HG02973 (cell line): ENCODE results near the gene ATP1B1.
"Not testable (repeated sequence)": the region's sequence is repeated elsewhere in the genome, so short reads cannot be mapped to it uniquely, and the experiment has no call there.

Experiments
- ATAC-seq: cut with Tn5 transposase; IDR thresholded peaks from one replicate; pipeline ENCODE4 v1.9.1; 2021; ENCODE audit warnings: moderate library complexity; ENCODE audit not compliant: unreplicated experiment

Gene ATP1B1

DNA sequence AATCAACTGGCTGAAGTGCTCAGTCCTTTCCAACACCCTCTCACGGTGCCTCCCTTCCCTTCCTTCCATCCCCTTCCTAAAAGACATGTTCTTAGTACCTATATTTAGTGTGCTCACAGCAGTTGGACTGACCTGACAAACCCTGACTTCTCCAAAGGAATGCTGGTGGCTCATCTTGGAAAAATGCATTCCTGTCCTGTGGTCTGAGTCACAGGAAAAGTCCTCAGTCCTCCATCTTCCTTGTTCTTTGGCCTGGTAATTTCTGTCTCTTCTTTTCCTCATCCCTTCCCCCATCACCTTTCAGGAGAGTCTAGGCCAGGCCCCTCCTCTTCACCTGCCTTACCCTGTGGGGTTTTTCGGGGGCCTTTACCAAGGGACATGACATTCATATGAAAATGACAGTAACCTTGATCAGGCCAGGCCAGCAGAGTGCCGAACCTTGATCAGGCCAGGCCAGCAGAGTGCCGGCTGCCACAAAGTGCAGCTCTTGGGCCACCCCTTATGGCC, 7.2 kb downstream of the ATP1B1 start:
- no peak for ATAC-seq

DNA sequence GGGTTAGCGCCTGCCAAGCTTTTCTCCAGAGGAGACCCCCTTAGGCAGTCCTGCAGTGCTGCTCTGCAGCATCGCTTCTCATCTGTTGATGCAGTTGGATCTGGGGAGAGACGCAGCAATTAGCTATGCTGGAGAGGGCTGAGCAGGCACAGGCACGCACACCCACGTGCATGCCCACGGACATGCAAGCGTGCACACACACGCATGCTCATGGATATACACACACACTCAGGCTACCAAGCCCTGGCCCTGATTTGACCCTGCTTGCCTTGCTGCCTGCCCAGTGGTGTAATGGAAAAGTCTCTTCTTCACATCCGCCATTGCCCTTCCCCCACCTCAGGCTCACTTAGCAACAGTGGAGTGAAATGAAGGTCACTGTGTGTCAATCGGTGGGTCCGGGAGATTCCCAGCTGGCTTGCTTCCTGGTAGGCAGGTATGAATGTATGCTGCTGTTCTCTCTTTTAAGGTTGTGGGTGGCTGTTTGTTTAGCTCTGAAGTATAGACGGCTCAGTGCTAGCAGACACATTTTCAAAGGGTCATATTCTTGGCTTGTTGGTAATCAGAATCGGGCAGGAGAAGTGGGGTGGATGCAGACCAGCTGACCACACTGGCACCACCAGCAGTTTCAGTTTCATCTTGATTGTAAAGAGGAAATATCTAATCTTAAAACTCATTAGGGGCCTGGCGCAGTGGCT, 9.5 kb downstream of the ATP1B1 start:
- peak; percentile 64 for ATAC-seq

DNA sequence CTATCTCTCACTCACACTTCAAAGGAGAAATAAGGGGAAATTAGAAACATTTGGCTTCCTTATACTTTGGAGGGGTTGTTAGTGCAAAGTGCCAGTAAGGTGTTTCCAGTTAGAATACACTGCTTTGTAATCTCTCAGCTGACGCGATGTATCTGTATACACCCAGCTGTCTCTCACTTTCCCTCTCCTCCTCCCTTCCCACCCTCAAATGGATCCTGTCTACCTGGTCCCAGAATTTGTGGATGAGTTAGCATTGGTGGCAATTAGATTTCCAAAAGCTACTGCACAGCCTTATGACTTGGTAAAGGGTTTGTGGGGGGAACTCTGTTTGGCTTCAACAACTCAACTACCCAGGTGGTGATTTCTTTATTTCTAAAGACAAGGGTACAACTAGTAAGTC, 10.5 kb downstream of the ATP1B1 start:
- no peak for ATAC-seq

DNA sequence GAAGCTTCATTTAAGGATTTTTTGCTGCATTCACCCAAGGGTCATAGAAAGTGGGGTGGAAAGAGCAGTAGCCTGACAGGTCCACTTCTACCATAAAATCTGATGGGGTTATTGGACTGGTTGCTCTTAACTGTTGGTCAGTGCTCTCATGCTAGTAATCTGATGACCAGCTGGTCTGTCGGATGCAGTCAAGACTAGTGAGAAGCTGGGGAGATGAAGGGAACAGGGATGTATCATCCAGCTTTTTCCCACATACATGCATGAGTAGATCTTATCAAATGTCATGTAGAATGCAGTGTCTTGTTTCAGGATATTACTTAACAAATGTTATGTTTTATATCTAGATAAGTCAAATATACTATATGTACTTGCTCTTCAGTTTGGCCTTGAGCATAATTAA, 11.1 kb downstream of the ATP1B1 start:
- no peak for ATAC-seq

DNA sequence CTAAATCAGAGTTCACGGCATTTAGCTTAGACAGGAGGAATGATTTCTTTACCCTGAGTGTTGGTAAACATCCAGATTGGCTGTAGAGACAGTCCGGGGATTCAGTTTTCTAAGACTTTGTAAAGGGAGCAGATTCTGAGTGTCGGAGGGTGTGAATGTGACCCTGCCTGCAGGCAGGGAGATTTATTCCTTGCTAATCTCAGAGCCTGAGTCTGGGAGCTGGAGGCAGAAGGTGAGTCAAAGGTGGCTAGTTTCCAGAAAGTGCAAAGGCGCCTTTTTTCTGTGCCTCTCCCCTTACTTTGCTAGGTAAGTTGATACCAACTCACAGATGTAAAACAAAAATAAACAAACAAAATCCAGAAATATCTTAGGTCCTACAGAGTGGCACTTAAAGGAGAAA, 11.7 kb downstream of the ATP1B1 start:
- ATAC-seq: no peak

DNA sequence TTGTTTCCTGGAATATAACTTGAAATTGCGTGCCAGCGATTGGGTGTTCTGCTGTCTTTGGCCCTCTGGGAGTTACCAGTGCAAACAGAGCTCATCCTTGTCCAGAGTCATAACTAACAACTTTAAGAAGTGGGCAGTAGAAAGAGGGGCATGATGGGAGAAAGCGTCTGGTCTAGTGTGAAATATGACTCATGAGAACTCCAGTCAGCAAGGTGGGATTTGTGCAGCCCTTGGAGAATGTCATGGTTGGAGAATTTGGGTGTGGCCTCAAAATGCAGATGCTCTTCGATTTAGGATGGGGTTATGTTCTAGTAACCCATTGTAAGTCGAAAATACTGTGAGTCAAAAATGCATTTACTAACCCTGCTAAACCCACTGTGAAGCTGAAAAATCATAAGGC, 12.9 kb downstream of the ATP1B1 start:
- no peak for ATAC-seq

DNA sequence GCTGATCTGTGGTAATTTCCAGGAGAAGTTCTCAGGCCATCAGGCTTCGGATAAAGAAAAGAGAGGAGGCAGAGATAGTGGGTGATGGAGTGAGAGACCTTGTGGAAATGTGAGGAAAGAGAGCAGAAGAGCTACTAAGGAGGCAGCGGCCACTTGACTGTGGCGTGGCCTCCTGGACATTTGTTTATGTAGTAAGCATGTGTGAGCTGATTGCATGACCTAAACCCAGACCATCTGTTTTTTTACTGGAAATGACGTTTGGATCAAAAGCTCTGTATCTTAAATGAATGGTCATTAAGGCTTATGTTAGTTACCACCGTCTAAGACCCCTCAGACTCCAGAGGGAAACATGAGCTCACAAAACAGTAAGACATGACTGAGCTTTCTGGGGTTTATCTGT, 13.6 kb downstream of the ATP1B1 start:
- ATAC-seq: no peak

DNA sequence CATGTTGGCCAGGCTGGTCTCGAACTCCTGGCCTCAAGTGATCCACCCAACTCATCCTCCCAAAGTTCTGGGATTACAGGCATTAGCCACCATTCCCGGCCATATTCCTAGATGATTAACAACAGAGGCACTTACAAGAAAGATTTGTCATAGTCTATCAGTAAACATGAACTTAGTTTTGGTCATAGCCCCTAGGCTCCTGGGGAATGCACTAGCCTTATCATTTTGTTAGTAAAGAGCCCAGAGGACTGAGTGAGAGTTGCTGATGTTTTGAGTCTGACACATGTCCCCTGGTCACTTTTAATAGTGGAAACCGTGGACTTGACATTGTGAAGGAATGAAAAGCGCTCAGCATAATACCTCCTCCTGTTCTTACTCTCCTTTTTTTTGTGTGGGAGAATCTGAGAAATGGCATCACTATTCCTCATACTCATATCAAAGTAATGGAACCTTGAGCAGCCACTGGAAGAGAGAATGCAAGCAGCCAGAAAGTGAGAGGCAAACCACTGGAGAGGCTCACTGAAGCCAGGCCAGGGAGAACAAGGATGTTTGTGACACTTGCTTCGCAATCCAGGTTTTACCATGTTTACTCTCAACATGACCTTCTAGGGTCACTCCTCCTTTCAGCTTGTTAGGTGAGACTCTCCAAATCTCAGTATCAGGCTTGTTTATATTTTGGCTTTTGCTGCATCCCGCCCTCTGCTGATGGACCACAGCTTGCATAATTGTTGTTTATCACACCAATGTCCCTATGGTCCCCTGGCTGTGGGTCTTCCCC, 14.8 kb downstream of the ATP1B1 start:
- no peak for ATAC-seq

DNA sequence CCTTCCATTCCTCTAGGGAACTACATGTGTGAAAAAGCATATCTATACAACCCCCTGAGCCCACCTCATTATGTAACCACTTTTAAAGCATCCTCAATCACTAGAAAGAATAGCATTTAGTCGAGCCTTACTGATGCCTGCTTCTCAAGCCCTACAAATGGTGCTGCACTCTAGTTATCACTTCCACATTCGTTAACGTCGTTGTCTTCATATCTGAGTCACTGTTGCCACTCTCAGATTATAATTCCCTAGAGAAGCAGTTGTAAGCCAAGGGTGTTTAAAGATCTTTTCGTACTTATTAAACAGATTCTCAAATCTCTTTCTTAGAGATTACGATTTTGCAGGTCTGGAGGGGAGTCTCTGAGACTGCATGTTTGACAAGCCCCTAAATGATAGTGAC, 16.5 kb downstream of the ATP1B1 start:
- ATAC-seq: no peak

DNA sequence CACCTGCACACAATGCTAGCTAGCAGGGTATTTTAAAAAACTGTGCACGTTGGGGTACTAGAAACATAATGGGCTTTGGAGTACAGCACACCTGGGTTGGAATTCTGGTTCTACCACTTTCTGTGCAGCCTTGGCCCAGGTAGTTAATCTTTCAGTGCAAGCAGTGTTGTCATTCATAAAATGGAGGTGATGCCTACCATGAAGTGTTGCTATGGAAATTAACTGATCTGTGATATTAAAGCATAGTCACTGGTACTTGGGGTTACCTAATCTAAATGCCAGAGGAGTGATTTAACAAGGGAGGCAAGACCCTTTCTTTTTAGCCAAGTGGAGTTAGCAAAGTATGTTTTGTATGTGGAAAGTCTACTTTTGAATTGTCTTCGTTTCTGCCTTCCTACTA, 18.0 kb downstream of the ATP1B1 start:
- ATAC-seq: no peak

DNA sequence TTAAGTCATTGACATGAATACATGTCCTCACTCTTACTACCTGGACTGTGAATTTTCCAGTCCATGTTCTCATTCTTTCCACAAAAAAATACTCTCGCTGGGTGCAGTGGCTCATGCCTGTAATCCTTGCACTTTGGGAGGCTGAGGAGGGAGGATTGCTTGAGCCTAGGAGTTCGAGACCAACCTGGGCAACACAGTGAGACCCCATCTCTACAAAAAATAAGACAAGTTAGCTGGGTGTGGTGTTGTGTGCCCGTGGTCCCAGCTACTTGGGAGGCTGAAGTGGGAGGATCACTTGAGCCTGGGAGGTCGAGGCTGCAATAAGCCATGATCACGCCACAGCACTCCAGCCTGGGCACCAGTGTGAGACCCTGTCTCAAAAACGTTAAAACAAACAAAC, 19.1 kb downstream of the ATP1B1 start:
- not testable (repeated sequence) for ATAC-seq

DNA sequence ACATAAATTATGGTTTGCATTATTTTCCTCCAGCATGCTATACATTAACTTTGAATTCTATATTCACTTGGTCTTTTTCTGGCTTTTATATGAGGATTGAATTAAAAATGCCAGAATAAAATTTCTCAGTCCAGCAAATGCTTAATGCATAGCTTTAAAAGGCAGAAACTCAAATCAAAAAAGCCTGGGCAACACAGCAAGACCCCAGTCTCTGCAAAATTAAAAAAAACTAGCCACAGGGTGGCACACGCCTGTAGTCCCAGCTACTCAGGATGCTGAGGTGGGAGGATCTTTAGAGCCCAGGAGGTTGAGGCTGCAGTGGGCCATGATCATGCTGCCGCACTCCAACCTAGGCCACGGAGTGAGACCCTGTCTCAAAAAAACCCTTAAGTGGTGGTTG, 19.8 kb downstream of the ATP1B1 start:
- no peak for ATAC-seq

DNA sequence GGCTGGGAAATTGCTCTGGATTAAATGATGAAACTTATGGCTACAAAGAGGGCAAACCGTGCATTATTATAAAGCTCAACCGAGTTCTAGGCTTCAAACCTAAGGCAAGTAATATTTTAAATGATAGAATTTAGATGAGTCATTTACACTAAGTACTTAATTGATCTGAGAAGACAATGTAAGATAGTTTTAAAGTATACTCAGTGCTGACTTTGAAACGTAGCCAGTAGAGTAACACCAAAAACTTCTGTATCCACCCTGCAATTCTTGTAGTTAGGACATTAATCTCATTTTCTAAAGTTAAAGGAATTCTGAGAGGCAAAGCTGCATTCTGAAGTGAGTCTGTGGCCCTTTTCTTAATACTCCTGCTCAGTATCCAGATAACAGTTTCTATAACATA, 20.8 kb downstream of the ATP1B1 start:
- no peak for ATAC-seq

DNA sequence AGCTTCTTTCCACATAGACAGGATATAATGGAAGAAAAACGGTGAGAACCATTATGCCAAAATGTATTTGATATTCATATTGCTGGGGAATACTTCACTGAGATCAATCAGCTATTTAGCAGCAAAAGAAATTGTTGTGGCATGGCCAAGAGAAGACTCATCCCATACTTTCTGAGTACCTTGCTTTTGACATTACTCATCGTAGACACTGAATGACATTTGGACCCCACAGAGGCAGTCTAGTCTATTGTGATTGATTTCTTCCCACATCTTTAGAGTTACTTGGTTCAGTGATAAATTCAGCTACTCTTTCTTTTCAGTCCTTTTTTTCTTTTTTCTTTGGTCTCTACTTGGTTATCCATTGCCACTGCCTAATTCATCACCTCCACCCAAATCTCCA, 22.1 kb downstream of the ATP1B1 start:
- no peak for ATAC-seq

DNA sequence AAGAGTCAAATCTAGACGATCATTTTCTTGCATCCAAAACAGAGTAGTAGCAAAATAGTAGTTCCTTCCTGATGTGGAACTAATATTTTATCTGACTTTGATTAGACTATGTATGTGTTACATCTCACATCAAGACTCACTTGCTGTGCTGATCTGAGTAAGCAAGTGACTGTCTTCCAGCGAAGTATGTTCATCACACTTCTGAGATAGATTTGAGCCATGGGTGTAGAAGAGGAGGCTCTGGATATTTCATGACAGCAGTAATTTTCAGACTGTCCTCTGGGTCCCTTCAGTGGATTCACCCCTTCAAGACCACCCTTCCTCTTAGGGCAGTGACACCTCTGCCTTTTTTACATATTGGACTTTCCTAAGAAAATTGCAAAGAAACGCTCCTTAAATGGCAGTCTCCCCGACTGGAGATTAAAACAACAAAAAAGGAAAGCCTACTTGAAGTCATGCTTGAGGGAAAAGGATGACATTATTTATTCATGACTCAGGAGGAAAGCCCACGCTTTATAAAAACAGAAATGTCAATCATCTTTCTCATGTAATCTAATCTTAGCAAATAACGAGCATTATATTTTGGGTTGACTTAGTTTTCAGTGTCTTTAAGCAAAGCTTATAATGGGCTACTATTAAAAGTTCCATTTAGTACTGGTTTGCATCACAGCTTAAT, 22.8 kb downstream of the ATP1B1 start:
- ATAC-seq: no peak

DNA sequence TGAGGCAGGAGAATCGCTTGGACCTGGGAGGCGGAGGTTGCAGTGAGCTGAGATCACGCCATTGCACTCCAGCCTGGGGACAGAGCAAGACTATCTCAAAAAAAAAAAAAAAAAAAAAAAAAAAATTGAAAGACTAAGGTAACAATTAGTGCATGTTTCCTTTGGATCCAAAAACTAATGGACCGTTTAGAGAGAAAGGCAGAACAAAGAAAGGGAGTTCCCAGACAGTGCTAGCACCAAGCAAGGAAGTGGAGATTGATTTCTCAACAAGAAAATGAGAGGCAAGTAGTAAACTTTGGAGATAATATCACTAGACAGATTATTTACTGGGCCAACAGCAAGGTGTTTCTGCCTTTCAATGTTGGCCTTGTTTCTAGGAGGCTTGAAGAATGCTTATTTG, 24.2 kb downstream of the ATP1B1 start:
- no peak for ATAC-seq

DNA sequence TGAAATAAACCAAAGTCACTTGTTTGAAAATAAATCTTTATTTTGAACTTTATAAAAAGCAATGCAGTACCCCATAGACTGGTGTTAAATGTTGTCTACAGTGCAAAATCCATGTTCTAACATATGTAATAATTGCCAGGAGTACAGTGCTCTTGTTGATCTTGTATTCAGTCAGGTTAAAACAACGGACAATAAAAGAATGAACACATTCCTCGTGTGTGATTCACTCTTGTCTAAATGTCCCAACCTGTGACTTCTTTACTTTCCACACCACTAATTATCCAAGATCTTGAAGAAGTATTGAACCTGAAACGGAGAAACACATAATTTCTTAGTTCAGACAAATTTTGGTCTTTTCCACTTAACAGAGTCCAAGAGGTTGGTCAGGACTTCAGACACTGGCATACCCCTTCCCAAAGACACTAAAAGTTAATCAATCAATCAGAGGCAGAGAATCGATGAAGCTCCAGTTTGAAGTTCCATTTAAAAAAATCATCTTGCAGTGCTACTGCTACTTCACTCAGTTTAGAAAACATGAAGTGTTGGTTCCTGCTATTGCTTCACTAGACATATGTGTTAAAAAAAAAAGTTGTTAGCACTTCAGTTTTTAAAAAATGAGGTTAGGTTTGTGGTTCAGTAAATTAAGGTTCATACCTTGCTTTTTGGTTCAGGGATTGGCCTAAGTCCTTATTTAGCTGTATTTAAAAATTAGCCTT, 26.2 kb downstream of the ATP1B1 start:
- ATAC-seq: no peak

DNA sequence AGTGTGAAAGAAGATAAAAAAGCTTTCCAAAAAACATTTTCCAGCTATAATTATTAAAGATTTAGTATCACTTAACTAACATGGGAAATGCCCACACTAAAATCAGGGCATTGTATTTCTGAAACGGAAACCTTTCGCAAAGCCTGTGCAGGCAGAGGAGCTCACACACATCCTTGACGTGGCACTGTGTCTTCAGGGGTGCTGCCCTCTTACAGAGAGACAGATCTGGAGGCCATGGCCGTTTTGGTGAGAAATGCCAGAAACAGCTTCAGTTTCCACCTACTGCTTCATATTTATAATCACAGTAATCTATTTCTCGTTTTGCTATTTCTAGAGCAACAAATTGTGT, 26.7 kb downstream of the ATP1B1 start:
- no peak for ATAC-seq

DNA sequence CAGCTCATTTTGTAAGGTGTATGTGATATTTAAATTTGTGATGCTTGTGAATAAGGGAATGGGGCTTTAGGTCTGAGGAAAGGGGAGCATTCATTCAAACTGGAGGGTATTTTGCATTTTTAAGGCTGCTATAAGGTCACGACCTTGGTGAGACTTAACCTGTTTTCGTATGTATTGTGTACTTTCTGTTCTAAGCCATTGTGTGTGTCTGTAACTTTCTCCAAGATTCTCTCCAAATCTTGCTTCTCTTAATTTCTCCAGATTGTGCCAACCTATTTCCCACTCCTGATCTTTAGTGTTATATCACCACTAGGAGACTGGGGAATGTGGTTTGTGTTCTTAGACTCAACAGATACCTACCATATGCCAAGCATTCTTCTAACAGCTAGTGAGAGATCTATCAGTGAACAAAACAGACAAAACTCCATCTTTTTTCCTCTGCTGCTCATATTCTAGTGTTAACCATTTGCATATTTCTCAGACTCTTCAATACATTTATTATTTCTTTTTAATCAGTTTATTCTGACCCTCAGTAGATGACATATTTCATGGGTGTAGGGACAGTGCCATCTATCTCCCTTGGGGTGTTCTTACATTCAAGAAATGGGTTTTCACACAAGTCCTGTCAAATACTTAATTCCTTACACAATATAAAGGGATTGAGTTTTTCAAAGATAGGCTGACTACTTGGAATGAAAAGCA, 27.5 kb downstream of the ATP1B1 start:
- no peak for ATAC-seq

DNA sequence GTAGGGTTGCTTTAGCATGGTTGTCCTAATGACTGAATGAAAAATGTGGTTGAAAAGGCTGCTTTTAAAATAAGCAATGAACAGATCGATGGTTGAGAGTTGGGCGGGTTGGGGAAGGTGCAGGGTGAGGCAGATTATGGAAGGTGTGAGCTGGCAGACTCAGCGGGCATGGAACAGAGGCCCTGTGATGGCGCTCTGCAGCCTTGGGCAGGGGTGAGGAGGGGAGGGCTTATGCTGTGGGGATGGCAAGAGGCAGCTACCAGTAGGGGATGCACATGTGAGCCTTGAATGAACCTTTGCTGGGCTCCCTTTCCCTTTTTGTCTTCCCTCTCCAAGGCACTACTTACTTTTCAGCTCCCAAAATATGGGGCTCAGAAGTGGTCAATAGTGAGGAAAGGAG, 30.9 kb downstream of the ATP1B1 start:
- ATAC-seq: no peak
